ENCODE measurements around the gene ASB6. TPM values are rescaled to one million over a fixed set of nuclear protein-coding genes. Genes with fewer than 3 reads are reported as not detected.

ASB6 gene
- total RNA-seq, 1 experiment from 2014 or later, result 17.4 TPM

GRCh38 chr9:129591916-129592315 is 50.0 kb downstream of the ASB6 start:
- H3K27me3 Mint-ChIP-seq (ENCODE audit: insufficient read depth, unreplicated experiment), result no peaks in the 10 kb centered on the region
- no peaks in the 10 kb centered on the region for H3K9me3 Mint-ChIP-seq (ENCODE audit: unreplicated experiment)
- H3K4me1 ChIP-seq, result peaks cover 27% of the 10 kb centered on the region
- intact Hi-C loops (cut with micrococcal nuclease; ENCODE audit: unreplicated experiment), result no loop called here
- peaks cover 16% of the 10 kb centered on the region for H3K4me1 Mint-ChIP-seq (ENCODE audit: low read depth, unreplicated experiment)
- no TSS peak for BruUV-seq (replicated peaks)
- DNase-seq, result no peak
- no peaks in the 10 kb centered on the region for H3K36me3 ChIP-seq (ENCODE audit: control insufficient read depth, insufficient read depth, low read length)
- H3K4me3 Mint-ChIP-seq (ENCODE audit: unreplicated experiment), result no peak overlapping the region
- TF ChIP-seq CTCF (IDR thresholded peaks at IDR 0.05; ENCODE audit: insufficient read depth in 1 of 2, low read depth in 1 of 2, low read length in 1 of 2, severe bottlenecking in 1 of 2, unreplicated experiment in 1 of 2), result no peak
- no peak overlapping the region for H3K27ac Mint-ChIP-seq (ENCODE audit: unreplicated experiment)
- H3K27me3 ChIP-seq (replicated peaks; ENCODE audit: control insufficient read depth, insufficient read depth, low read length), result no peaks in the 10 kb centered on the region
- H3K4me3 ChIP-seq (ENCODE audit: low read depth, low read length), result no peak overlapping the region
- CTCF ChIA-PET, result no interaction called here
- no peaks in the 10 kb centered on the region for H3K9me3 ChIP-seq
- POLR2A ChIA-PET, result no interaction called here
- no peaks in the 10 kb centered on the region for H3K36me3 Mint-ChIP-seq (ENCODE audit: insufficient read depth, unreplicated experiment)

GRCh38 chr9:129590466-129590865 is 51.5 kb downstream of the ASB6 start:
- no peak for TF ChIP-seq CTCF (IDR thresholded peaks at IDR 0.05; ENCODE audit: insufficient read depth in 1 of 2, low read depth in 1 of 2, low read length in 1 of 2, severe bottlenecking in 1 of 2, unreplicated experiment in 1 of 2)
- no peaks in the 10 kb centered on the region for H3K9me3 ChIP-seq
- Mint-ChIP-seq H3K36me3 (ENCODE audit: insufficient read depth, unreplicated experiment) (no peaks in the 10 kb centered on the region), H3K27me3 (ENCODE audit: insufficient read depth, unreplicated experiment) (no peaks in the 10 kb centered on the region), H3K27ac (ENCODE audit: unreplicated experiment) (no peak overlapping the region), H3K4me1 (ENCODE audit: low read depth, unreplicated experiment) (peaks cover 16% of the 10 kb centered on the region), H3K4me3 (ENCODE audit: unreplicated experiment) (no peak overlapping the region), H3K9me3 (ENCODE audit: unreplicated experiment) (no peaks in the 10 kb centered on the region)
- POLR2A ChIA-PET, result no interaction called here
- H3K4me1 ChIP-seq, result peaks cover 14% of the 10 kb centered on the region
- no TSS peak for BruUV-seq (replicated peaks)
- intact Hi-C loops (cut with micrococcal nuclease; ENCODE audit: unreplicated experiment), result no loop called here
- no peak for DNase-seq
- H3K27me3 ChIP-seq (replicated peaks; ENCODE audit: control insufficient read depth, insufficient read depth, low read length), result no peaks in the 10 kb centered on the region
- CTCF ChIA-PET, result no interaction called here
- no peak overlapping the region for H3K4me3 ChIP-seq (ENCODE audit: low read depth, low read length)
- no peaks in the 10 kb centered on the region for H3K36me3 ChIP-seq (ENCODE audit: control insufficient read depth, insufficient read depth, low read length)

GRCh38 chr9:129587487-129588262 is 54.3 kb downstream of the ASB6 start:
- no TSS peak for BruUV-seq (replicated peaks)
- Mint-ChIP-seq H3K4me3 (ENCODE audit: unreplicated experiment) (no peak overlapping the region), H3K9me3 (ENCODE audit: unreplicated experiment) (no peaks in the 10 kb centered on the region), H3K27ac (ENCODE audit: unreplicated experiment) (no peak overlapping the region), H3K4me1 (ENCODE audit: low read depth, unreplicated experiment) (peaks cover 13% of the 10 kb centered on the region), H3K36me3 (ENCODE audit: insufficient read depth, unreplicated experiment) (no peaks in the 10 kb centered on the region), H3K27me3 (ENCODE audit: insufficient read depth, unreplicated experiment) (no peaks in the 10 kb centered on the region)
- Histone ChIP-seq H3K27me3 (replicated peaks; ENCODE audit: control insufficient read depth, insufficient read depth, low read length) (no peaks in the 10 kb centered on the region), H3K4me1 (peaks cover 18% of the 10 kb centered on the region), H3K36me3 (ENCODE audit: control insufficient read depth, insufficient read depth, low read length) (no peaks in the 10 kb centered on the region), H3K9me3 (no peaks in the 10 kb centered on the region), H3K4me3 (ENCODE audit: low read depth, low read length) (no peak overlapping the region)
- intact Hi-C loops (cut with micrococcal nuclease; ENCODE audit: unreplicated experiment), result no loop called here
- ChIA-PET CTCF (no interaction called here), POLR2A (no interaction called here)
- peak in 1 of 2 experiments; percentile 71 for DNase-seq
- TF ChIP-seq CTCF (IDR thresholded peaks at IDR 0.05; ENCODE audit: insufficient read depth in 1 of 2, low read depth in 1 of 2, low read length in 1 of 2, severe bottlenecking in 1 of 2, unreplicated experiment in 1 of 2), result no peak

All from Caco-2 (cell line).